ENCODE results near the gene CFB. TPM values are rescaled to one million over a fixed set of nuclear protein-coding genes. Genes with fewer than 3 reads are reported as not detected.

Gene CFB
- total RNA-seq, 1 donor from 2014 or later = not detected

DNA sequence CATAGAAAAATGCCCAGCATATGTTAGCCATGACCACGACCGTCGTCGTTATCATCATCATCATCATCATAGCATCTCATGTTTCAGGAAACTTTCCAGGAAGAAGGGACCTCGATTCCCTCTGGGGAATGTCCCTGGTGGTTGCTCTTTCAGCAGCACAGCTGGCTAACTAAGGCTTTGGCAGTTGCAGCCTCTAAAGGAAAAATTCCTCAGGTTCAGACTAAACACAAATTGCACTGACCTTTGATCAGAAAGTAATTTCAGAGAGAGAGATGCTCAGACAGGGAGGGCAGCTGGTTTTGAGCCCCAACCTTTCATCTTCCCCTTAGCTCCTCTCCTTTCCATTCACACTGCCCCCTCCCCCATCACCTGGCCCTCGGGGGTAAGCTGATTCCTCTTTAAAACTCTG is 5.6 kb upstream of the CFB start:
- TF ChIP-seq CTCF (conservative IDR thresholded peaks at IDR 0.05) = no peak
- H3K4me3 Mint-ChIP-seq = no peak overlapping the region
- H3K36me3 Mint-ChIP-seq (ENCODE audit: low read depth) = no peaks in the 10 kb centered on the region
- no peaks in the 10 kb centered on the region for H3K4me1 Mint-ChIP-seq
- H3K9me3 Mint-ChIP-seq = no peaks in the 10 kb centered on the region
- peaks cover 28% of the 10 kb centered on the region for H3K27me3 Mint-ChIP-seq (ENCODE audit: low read depth)
- DNase-seq (ENCODE audit: low read depth, low spot score) = no peak
- H3K27ac Mint-ChIP-seq (ENCODE audit: unreplicated experiment) = no peak overlapping the region

GRCh38 chr6:31943742-31944141 is 2.2 kb upstream of the CFB start:
- Mint-ChIP-seq H3K4me3 (no peak overlapping the region), H3K9me3 (peaks cover 3% of the 10 kb centered on the region), H3K36me3 (ENCODE audit: low read depth) (no peaks in the 10 kb centered on the region), H3K4me1 (no peaks in the 10 kb centered on the region), H3K27ac (ENCODE audit: unreplicated experiment) (no peak overlapping the region), H3K27me3 (ENCODE audit: low read depth) (peaks cover 60% of the 10 kb centered on the region)
- DNase-seq (ENCODE audit: low read depth, low spot score) = no peak
- TF ChIP-seq CTCF (conservative IDR thresholded peaks at IDR 0.05) = no peak

GRCh38 chr6:31945154-31945506 is 765 bp upstream of the CFB start:
- H3K4me3 Mint-ChIP-seq = no peak overlapping the region
- no peak for DNase-seq (ENCODE audit: low read depth, low spot score)
- H3K9me3 Mint-ChIP-seq = peaks cover 3% of the 10 kb centered on the region
- peaks cover 4% of the 10 kb centered on the region for H3K36me3 Mint-ChIP-seq (ENCODE audit: low read depth)
- no peaks in the 10 kb centered on the region for H3K4me1 Mint-ChIP-seq
- no peak overlapping the region for H3K27ac Mint-ChIP-seq (ENCODE audit: unreplicated experiment)
- no peak for TF ChIP-seq CTCF (conservative IDR thresholded peaks at IDR 0.05)
- H3K27me3 Mint-ChIP-seq (ENCODE audit: low read depth) = peaks cover 60% of the 10 kb centered on the region

DNA sequence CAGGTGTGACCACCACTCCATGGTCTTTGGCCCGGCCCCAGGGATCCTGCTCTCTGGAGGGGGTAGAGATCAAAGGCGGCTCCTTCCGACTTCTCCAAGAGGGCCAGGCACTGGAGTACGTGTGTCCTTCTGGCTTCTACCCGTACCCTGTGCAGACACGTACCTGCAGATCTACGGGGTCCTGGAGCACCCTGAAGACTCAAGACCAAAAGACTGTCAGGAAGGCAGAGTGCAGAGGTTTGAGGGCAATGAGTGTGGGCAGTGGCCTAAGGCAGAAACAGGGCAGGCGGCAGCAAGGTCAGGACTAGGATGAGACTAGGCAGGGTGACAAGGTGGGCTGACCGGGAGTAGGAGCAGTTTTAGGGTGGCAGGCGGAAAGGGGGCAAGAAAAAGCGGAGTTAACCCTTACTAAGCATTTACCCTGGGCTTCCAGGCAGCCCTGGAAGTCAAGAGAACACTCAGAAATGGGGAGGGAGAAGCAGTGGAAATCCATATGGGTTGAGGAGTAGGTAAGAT is 533 bp downstream of the CFB start:
- TF ChIP-seq CTCF (conservative IDR thresholded peaks at IDR 0.05) = no peak
- Mint-ChIP-seq H3K4me1 (no peaks in the 10 kb centered on the region), H3K27me3 (ENCODE audit: low read depth) (peaks cover 55% of the 10 kb centered on the region), H3K9me3 (peaks cover 3% of the 10 kb centered on the region), H3K36me3 (ENCODE audit: low read depth) (peaks cover 4% of the 10 kb centered on the region), H3K27ac (ENCODE audit: unreplicated experiment) (no peak overlapping the region), H3K4me3 (no peak overlapping the region)
- DNase-seq (ENCODE audit: low read depth, low spot score) = no peak

GRCh38 chr6:31947070-31947675 is 1.3 kb downstream of the CFB start:
- Mint-ChIP-seq H3K27me3 (ENCODE audit: low read depth) (peaks cover 53% of the 10 kb centered on the region), H3K4me3 (no peak overlapping the region), H3K4me1 (no peaks in the 10 kb centered on the region), H3K27ac (ENCODE audit: unreplicated experiment) (no peak overlapping the region), H3K36me3 (ENCODE audit: low read depth) (peaks cover 4% of the 10 kb centered on the region), H3K9me3 (peaks cover 3% of the 10 kb centered on the region)
- TF ChIP-seq CTCF (conservative IDR thresholded peaks at IDR 0.05) = no peak
- DNase-seq (ENCODE audit: low read depth, low spot score) = no peak

All from neural crest cell (in vitro differentiated cells).